ENCODE data around the gene RSPH9.
A peak's percentile ranks its signal among the peaks of the same experiment; 100 is the strongest.

RSPH9 gene

GRCh38 chr6:43621836-43622180, 23.0 kb upstream of the RSPH9 start:
- DNase-seq (ENCODE audit: low read depth): no peak
- H3K4me3 ChIP-seq (ENCODE audit: low read depth, low read length): no peak overlapping the region
- TF ChIP-seq CTCF (IDR thresholded peaks at IDR 0.05; ENCODE audit: control insufficient read depth, extremely low read depth, insufficient read depth): no peak

- no peak for TF ChIP-seq CTCF (IDR thresholded peaks at IDR 0.05; ENCODE audit: control insufficient read depth, extremely low read depth, insufficient read depth)
- DNase-seq (ENCODE audit: low read depth): no peak
- no peak overlapping the region for H3K4me3 ChIP-seq (ENCODE audit: low read depth, low read length)
Measured at GRCh38 chr6:43622541-43622940, 22.3 kb upstream of the RSPH9 start.

GRCh38 chr6:43623880-43624785, 20.7 kb upstream of the RSPH9 start:
- no peak overlapping the region for H3K4me3 ChIP-seq (ENCODE audit: low read depth, low read length)
- TF ChIP-seq CTCF (IDR thresholded peaks at IDR 0.05; ENCODE audit: control insufficient read depth, extremely low read depth, insufficient read depth): no peak
- no peak for DNase-seq (ENCODE audit: low read depth)

GRCh38 chr6:43624786-43625288, 20.0 kb upstream of the RSPH9 start:
- H3K4me3 ChIP-seq (ENCODE audit: low read depth, low read length): no peak overlapping the region
- no peak for DNase-seq (ENCODE audit: low read depth)
- TF ChIP-seq CTCF (IDR thresholded peaks at IDR 0.05; ENCODE audit: control insufficient read depth, extremely low read depth, insufficient read depth): no peak

- no peak for TF ChIP-seq CTCF (IDR thresholded peaks at IDR 0.05; ENCODE audit: control insufficient read depth, extremely low read depth, insufficient read depth)
- no peak for DNase-seq (ENCODE audit: low read depth)
- no peak overlapping the region for H3K4me3 ChIP-seq (ENCODE audit: low read depth, low read length)
Measured at GRCh38 chr6:43625393-43625992, 19.3 kb upstream of the RSPH9 start.

GRCh38 chr6:43627008-43627825, 17.6 kb upstream of the RSPH9 start:
- TF ChIP-seq CTCF (IDR thresholded peaks at IDR 0.05; ENCODE audit: control insufficient read depth, extremely low read depth, insufficient read depth): no peak
- DNase-seq (ENCODE audit: low read depth): peak; percentile 83
- H3K4me3 ChIP-seq (ENCODE audit: low read depth, low read length): peak overlapping the region; percentile 25

All from LNCaP clone FGC (cell line).